ENCODE results near the gene MYOZ3.

Gene MYOZ3

GRCh38 chr5:150660108-150660831 lies 781 bp upstream of the MYOZ3 start:
- no peak for DNase-seq

GRCh38 chr5:150661821-150662596 lies 958 bp downstream of the MYOZ3 start:
- DNase-seq = no peak

GRCh38 chr5:150662731-150663516 lies 1.9 kb downstream of the MYOZ3 start:
- DNase-seq = no peak

- no peak for DNase-seq
Measured at GRCh38 chr5:150663936-150664335, 2.9 kb downstream of the MYOZ3 start.

GRCh38 chr5:150665044-150665443 lies 4.0 kb downstream of the MYOZ3 start:
- DNase-seq = no peak

GRCh38 chr5:150670275-150670947 lies 9.4 kb downstream of the MYOZ3 start:
- no peak for DNase-seq

GRCh38 chr5:150670948-150671310 lies 9.9 kb downstream of the MYOZ3 start:
- DNase-seq = no peak

GRCh38 chr5:150671509-150672236 lies 10.6 kb downstream of the MYOZ3 start:
- DNase-seq = no peak

GRCh38 chr5:150672237-150672883 lies 11.3 kb downstream of the MYOZ3 start:
- no peak for DNase-seq

GRCh38 chr5:150672884-150673275 lies 11.8 kb downstream of the MYOZ3 start:
- no peak for DNase-seq

- no peak for DNase-seq
Measured at GRCh38 chr5:150674341-150674821, 13.3 kb downstream of the MYOZ3 start.

- no peak for DNase-seq
Measured at GRCh38 chr5:150675069-150675468, 14.0 kb downstream of the MYOZ3 start.

- DNase-seq = no peak
Measured at GRCh38 chr5:150676578-150676977, 15.5 kb downstream of the MYOZ3 start.

- no peak for DNase-seq
Measured at GRCh38 chr5:150689120-150689519, 28.1 kb downstream of the MYOZ3 start.

GRCh38 chr5:150690760-150691159 lies 29.7 kb downstream of the MYOZ3 start:
- no peak for DNase-seq

- DNase-seq = no peak
Measured at GRCh38 chr5:150692276-150692675, 31.2 kb downstream of the MYOZ3 start.

- no peak for DNase-seq
Measured at GRCh38 chr5:150694612-150695011, 33.6 kb downstream of the MYOZ3 start.

- DNase-seq = no peak
Measured at GRCh38 chr5:150700246-150700593, 39.2 kb downstream of the MYOZ3 start.

- peak; percentile 82 to 95 (median 91) for DNase-seq
Measured at GRCh38 chr5:150700594-150701377, 39.7 kb downstream of the MYOZ3 start, which contains the start of gene RBM22. TSS of gene RBM22 (minus strand) at chr5:150701062. CDS start at chr5:150700985, 77 bp downstream.

GRCh38 chr5:150703762-150704161 lies 42.7 kb downstream of the MYOZ3 start:
- DNase-seq = no peak
